Stimulated activated CD4-positive, alpha-beta T cell treated with anti-CD3 and anti-CD28 coated beads, Interleukin-4, amount 100 ng/mL, for 4 hours (primary cell): ENCODE data around the gene MAPK6.

Experiments used
- DNase-seq, 2 experiments: peaks; one replicate each; pipeline ENCODE4 v3.0.0-alpha.2; 2020

MAPK6 gene

DNA sequence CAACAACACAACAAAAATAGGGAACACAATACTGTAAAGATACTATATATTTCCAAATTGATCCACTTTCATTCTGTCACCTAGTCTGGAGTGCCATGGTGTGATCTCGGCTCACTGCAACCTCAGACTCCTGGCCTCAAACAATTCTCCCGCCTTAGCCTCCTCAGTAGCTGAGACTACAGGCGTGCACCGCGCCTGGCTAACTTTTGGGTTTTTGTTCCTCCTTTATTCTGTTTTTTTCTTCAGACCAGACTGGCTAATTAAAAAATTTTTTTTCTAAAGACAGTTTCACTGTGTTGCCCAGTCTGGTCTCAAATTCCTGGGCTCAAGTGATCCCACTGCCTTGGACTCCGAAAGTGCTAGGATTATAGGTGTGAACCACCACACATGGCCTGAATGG, 88.2 kb downstream of the MAPK6 start:
- no peak for DNase-seq

- no peak for DNase-seq
Measured at GRCh38 chr15:52109559-52110451, 90.8 kb downstream of the MAPK6 start.

DNA sequence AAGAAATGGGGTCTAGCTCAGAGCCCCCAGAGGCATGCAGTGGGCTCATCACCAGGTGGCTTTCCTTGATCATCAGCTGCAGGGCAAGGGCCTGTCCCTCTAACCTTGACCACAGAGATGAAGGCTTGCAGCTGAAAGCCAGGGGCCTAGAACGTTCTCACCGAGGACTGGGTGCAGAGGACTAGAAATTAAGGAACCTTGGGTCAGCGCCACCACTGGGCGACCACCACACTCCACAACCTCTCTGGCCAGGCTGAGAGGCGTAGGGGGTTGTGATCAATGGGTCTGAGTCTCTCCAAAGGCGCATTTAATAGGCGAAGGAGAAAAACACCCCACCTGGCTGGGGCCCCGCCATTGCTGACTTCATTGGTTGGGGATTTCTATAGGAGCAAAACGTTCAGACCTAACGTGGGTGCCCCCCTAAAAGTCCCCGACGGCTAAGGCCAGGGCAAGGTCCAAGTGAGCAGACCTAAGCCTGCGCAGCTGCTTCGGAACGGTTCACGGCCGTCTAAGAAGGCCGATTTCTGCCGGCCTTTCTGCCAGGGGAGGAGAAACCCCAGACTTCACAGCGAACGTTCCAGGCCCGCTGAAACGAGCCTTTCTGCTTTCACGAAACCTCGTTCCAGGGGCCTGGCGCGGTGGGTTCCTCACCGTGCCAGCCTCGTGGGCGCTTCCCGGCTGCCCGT, 92.6 kb downstream of the MAPK6 start:
- DNase-seq: no peak

DNA sequence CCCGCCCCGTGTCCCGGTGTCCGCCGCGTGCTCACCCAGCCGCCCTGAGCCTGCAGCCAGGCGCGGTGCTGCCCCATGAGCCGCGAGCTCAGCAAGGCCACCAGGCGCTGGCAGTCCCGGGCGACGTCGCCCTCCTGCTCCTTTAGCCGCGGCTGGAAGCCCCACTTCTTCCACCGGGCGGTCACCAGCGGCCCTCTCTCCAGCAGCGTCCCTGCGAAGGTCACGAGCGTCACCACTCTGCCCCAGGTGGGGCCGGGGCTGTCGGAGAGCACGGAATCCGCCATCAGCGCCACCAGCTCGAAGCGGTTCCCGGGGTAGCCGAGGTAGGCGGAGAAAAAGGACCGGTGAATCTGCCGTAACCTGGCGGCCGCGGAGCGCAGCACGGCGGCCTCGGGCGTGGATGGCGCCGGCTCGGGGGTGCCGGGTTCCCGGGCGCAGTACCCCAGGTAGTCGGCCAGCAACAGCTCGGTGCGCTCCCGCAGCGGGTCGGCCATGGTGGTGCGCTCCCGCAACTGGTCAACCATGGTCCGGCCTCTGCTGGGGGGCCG, 93.3 kb downstream of the MAPK6 start:
- peak; percentile 34 to 39 for DNase-seq

DNA sequence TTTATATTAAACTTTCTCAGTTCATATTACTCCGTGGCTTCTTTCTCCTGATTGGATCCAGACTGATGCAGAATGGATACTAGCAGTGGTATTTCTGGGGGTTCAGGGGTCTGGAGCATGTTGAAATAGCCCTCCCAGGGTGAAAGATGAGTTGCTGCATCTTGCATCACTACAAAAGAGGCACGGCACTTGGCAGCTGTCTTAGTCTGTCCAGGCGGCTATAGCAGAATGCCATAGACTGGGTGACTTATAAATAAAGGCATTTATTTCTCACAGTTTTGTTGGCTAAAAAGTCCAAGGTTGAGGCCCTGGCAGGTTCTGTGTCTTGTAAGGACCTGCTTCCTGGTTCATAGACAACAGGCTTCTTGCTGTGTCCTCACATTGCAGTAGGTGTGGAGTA, 94.2 kb downstream of the MAPK6 start:
- no peak for DNase-seq

DNA sequence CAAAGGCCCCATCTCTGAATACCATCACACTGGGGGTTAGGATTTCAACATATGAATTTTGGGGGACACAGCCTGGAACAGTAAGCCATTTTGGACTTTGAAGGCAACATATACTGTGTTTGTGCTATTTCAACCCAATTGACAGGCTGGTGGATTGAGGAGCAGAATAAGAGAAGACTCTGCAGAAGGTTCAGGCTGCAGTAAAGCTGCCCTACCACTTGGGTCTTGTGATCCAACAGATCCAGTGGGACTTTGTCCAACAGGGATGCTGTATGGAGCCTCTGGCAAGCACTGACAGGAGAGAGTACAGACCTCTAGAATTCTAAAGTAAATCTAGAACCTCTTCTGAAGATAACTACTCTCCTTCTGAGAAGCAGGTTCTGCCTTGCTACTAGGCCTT, 94.7 kb downstream of the MAPK6 start:
- no peak for DNase-seq

- no peak for DNase-seq
Measured at GRCh38 chr15:52114261-52115055, 95.4 kb downstream of the MAPK6 start.

DNA sequence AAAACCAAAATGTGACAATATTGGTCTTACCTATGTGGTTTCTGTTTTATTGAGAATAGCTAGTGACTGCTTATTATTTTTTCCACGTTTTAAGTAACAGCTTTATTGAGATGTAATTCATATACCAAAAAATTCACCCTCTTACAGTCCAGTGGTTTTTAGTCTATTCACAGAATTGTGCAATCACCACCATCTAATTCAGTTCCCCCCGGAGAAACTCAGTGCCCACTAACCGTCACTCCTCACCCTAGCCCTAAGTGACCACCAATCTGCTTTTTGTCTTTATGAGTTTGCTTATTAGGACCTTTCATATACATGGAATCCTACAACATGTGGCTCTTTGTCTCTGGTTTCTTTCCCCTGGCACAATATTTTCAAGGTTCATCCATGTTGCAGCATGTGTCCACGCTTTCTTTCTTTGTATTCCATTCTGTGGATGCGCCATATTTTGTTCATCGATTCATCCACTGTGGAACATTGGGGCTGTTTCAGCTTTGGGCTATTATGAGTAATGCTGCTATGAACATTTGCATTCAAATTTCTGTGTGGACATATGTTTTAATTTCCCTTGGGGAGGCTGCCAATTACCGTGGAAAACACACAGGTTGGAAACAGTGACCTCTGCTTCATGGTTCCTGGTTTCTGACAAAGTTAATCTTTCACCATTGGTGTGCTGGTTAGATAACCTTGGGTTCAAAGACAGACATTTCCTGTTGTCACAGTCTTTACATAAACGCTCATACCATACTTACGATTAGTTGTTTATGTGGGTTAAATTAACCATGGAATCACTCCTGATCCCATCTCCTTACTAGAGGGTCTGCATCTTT, 96.8 kb downstream of the MAPK6 start:
- no peak for DNase-seq
